ENCODE measurements around the gene GLE1. TPM values are rescaled to one million over a fixed set of nuclear protein-coding genes. Genes with fewer than 3 reads are reported as not detected.
A peak's percentile ranks its signal among the peaks of the same experiment; 100 is the strongest.

GLE1 gene
- total RNA-seq, 1 experiment from 2014 or later = 52.3 TPM

- Histone ChIP-seq H3K36me3 (ENCODE audit: insufficient read depth, low read length, poor library complexity, severe bottlenecking) (peaks cover 38% of the 10 kb centered on the region), H3K4me1 (ENCODE audit: insufficient read depth, low read length, poor library complexity, severe bottlenecking) (peaks cover 6% of the 10 kb centered on the region), H3K4me3 (ENCODE audit: low read depth, low read length, poor library complexity, severe bottlenecking) (no peak overlapping the region), H3K27me3 (replicated peaks; ENCODE audit: insufficient read depth, low read depth, low read length, poor library complexity) (no peaks in the 10 kb centered on the region), H3K9me3 (ENCODE audit: low read depth, low read length, poor library complexity, severe bottlenecking) (no peaks in the 10 kb centered on the region), H3K27ac (ENCODE audit: low read depth, low read length, poor library complexity, severe bottlenecking) (peak overlapping the region; percentile 34)
- ChIA-PET CTCF (interaction anchor here (0.5 kb wide), 1 partner anchor 104 kb away, joined by 6 read pairs; no protein-coding TSS in a partner anchor), POLR2A (ENCODE audit: low non-redundant PET) (interaction anchor here (0.6 kb wide), 1 partner anchor 158 kb away, joined by 3 read pairs; no protein-coding TSS in a partner anchor)
- BruUV-seq (replicated peaks) = no TSS peak
- intact Hi-C loops (cut with micrococcal nuclease; ENCODE audit: unreplicated experiment) = no loop called here
- peak; percentile 73 for DNase-seq (ENCODE audit: low spot score)
- no peak for TF ChIP-seq CTCF (conservative IDR thresholded peaks at IDR 0.05; ENCODE audit: low read depth, low read length)
- TF ChIP-seq EZH2 (IDR thresholded peaks at IDR 0.05; ENCODE audit: borderline replicate concordance, low read depth, low read length, poor library complexity, severe bottlenecking) = no peak
Observed at GRCh38 chr9:128523199-128523925, 18.8 kb downstream of the GLE1 start.

DNA sequence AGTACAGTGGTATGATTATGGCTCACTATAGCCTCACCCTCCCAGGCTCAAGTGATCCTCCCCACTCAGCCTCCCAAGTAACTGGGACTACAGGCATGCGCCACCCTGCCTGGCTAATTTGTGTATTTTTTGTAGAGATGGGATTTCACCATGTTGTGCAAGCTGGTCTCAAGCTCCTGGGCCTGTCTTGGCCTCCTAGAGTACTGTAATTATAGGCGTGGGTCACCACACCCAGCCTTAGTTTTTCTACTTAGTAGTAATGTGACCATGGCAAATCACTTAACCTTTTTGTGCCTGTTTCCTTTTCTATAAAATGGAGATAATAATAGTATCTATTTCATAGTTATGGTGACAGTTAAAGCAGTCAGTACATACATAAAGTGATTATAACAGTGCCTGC is 22.2 kb downstream of the GLE1 start:
- H3K4me1 ChIP-seq (ENCODE audit: insufficient read depth, low read length, poor library complexity, severe bottlenecking) = peaks cover 6% of the 10 kb centered on the region
- ChIA-PET CTCF (no interaction called here), POLR2A (ENCODE audit: low non-redundant PET) (no interaction called here)
- no TSS peak for BruUV-seq (replicated peaks)
- H3K4me3 ChIP-seq (ENCODE audit: low read depth, low read length, poor library complexity, severe bottlenecking) = no peak overlapping the region
- no peak overlapping the region for H3K27ac ChIP-seq (ENCODE audit: low read depth, low read length, poor library complexity, severe bottlenecking)
- TF ChIP-seq EZH2 (IDR thresholded peaks at IDR 0.05; ENCODE audit: borderline replicate concordance, low read depth, low read length, poor library complexity, severe bottlenecking) (no peak), CTCF (conservative IDR thresholded peaks at IDR 0.05; ENCODE audit: low read depth, low read length) (no peak)
- H3K27me3 ChIP-seq (replicated peaks; ENCODE audit: insufficient read depth, low read depth, low read length, poor library complexity) = no peaks in the 10 kb centered on the region
- no peaks in the 10 kb centered on the region for H3K9me3 ChIP-seq (ENCODE audit: low read depth, low read length, poor library complexity, severe bottlenecking)
- H3K36me3 ChIP-seq (ENCODE audit: insufficient read depth, low read length, poor library complexity, severe bottlenecking) = peaks cover 54% of the 10 kb centered on the region
- intact Hi-C loops (cut with micrococcal nuclease; ENCODE audit: unreplicated experiment) = no loop called here
- DNase-seq (ENCODE audit: low spot score) = no peak

DNA sequence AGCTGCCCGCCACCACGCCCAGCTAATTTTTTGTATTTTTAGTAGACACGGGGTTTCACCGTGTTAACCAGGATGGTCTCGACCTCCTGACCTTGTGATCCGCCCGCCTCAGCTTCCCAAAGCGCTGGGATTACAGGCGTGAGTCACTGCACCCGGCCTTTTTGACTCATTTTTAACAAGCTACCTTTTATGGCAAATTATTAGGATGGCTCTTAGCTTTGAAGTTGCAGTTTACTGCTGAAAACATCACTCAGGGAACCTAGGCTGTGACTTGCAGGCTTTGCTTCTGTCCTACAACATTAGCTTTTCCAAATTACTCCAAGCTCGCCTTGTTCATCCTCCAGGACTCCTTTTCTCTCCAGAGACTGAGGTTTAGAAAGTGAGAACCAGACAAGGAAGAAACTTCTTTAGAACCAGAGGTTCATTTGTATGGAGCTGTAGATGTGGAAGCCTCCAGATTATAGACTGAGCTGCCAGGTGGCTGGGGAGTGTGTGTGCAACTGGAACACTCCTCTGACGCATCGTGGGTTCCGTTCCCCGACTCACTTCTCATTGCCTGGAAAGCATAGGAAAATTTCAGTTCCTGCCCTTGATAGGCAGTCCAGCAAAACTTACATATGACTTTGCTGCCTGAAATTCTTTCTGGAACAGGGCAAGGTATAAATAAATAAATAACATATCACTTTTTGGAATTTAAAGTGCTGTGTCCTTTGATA is 24.1 kb downstream of the GLE1 start:
- Histone ChIP-seq H3K4me1 (ENCODE audit: insufficient read depth, low read length, poor library complexity, severe bottlenecking) (peaks cover 1% of the 10 kb centered on the region), H3K4me3 (ENCODE audit: low read depth, low read length, poor library complexity, severe bottlenecking) (no peak overlapping the region), H3K27ac (ENCODE audit: low read depth, low read length, poor library complexity, severe bottlenecking) (no peak overlapping the region), H3K9me3 (ENCODE audit: low read depth, low read length, poor library complexity, severe bottlenecking) (no peaks in the 10 kb centered on the region), H3K27me3 (replicated peaks; ENCODE audit: insufficient read depth, low read depth, low read length, poor library complexity) (no peaks in the 10 kb centered on the region), H3K36me3 (ENCODE audit: insufficient read depth, low read length, poor library complexity, severe bottlenecking) (peaks cover 57% of the 10 kb centered on the region)
- DNase-seq (ENCODE audit: low spot score) = no peak
- intact Hi-C loops (cut with micrococcal nuclease; ENCODE audit: unreplicated experiment) = no loop called here
- BruUV-seq (replicated peaks) = no TSS peak
- POLR2A ChIA-PET (ENCODE audit: low non-redundant PET) = interaction anchor here (0.6 kb wide), 1 partner anchor 23 kb away, joined by 12 read pairs; no protein-coding TSS in a partner anchor
- CTCF ChIA-PET = interaction anchor here (0.7 kb wide), 2 partner anchors 110 to 178 kb away, joined by 3 to 4 read pairs; no protein-coding TSS in a partner anchor
- no peak for TF ChIP-seq EZH2 (IDR thresholded peaks at IDR 0.05; ENCODE audit: borderline replicate concordance, low read depth, low read length, poor library complexity, severe bottlenecking)
- TF ChIP-seq CTCF (conservative IDR thresholded peaks at IDR 0.05; ENCODE audit: low read depth, low read length) = no peak
